HepG2 (cell line): Measurements from ENCODE around the gene RNF123. TPM values are rescaled to one million over a fixed set of nuclear protein-coding genes. Genes with fewer than 3 reads are reported as not detected.

Source experiments
- HNRNPL ChIP-seq: fragments of 200-400 bp; formaldehyde crosslinking; IDR thresholded peaks from 2 replicates; pipeline ENCODE4 v1.6.1; 2017; ENCODE audit warnings: mild to moderate bottlenecking, low read depth, low read length
- JUNB ChIP-seq: sonication (generic); formaldehyde crosslinking; IDR thresholded peaks from 2 replicates; pipeline ENCODE4 v1.8.0; 2022; ENCODE audit warnings: missing genetic modification reagents, mild to moderate bottlenecking, borderline replicate concordance
- MEF2D ChIP-seq: sonication (generic); formaldehyde crosslinking; IDR thresholded peaks from 2 replicates; pipeline ENCODE4 v1.5.1; 2020; ENCODE audit warnings: mild to moderate bottlenecking, missing genetic modification reagents
- SALL2 ChIP-seq: sonication (generic); formaldehyde crosslinking; IDR thresholded peaks from 2 replicates; pipeline ENCODE4 v1.8.1; 2023; ENCODE audit warnings: mild to moderate bottlenecking, missing genetic modification reagents, inconsistent platforms
- TAF15 ChIP-seq: fragments of 200-400 bp; formaldehyde crosslinking; IDR thresholded peaks from one replicate; pipeline ENCODE4 v1.6.1; 2018; ENCODE audit warnings: mild to moderate bottlenecking, low read depth, low read length; ENCODE audit not compliant: poor library complexity, severe bottlenecking
- TBL1XR1 ChIP-seq: fragments of 150-350 bp; IDR thresholded peaks from 2 replicates; pipeline ENCODE4 v1.6.1; 2014; ENCODE audit warnings: borderline replicate concordance, low read length; ENCODE audit not compliant: partially characterized antibody
- ZNF263 ChIP-seq: sonication (generic); formaldehyde crosslinking; IDR thresholded peaks from 2 replicates; pipeline ENCODE4 v1.4.0; 2020; ENCODE audit warnings: missing genetic modification reagents
- ZNF343 ChIP-seq: sonication (generic); formaldehyde crosslinking; IDR thresholded peaks from 2 replicates; pipeline ENCODE4 v1.4.0; 2020; ENCODE audit warnings: mild to moderate bottlenecking, missing genetic modification reagents
- polyA plus RNA-seq, 8 experiments: library from polyadenylated mRNA; depleted of rRNA in 3 of 8; stranded (reverse) in 7 of 8; unstranded in 1 of 8; fragments of >200 nt; fragmentation: Illumina TruSeq in 4 of 8; extraction: Trizol in 4 of 8; gene quantifications; 2 replicates each; pipeline versions ENCODE4 v1.2.1 to v1.2.3, GENCODE V29; 2011 to 2016; ENCODE audit warnings: low read depth in 4 of 8, missing spikeins in 1 of 8, mixed read lengths in 1 of 8; ENCODE audit not compliant: insufficient read depth in 1 of 8
- total RNA-seq, 5 experiments: library from RNA; depleted of rRNA; stranded (reverse); fragments of >200 nt; fragmentation: Illumina TruSeq; extraction: Trizol; gene quantifications; 2 replicates each; pipeline ENCODE4 v1.2.3, GENCODE V29; 2016; ENCODE audit warnings: low read depth in 1 of 5
- TF ChIP-seq, protein P1 (sequence below): sonication (generic); formaldehyde crosslinking; IDR thresholded peaks from 2 replicates; pipeline ENCODE4 v1.4.0; 2020; ENCODE audit warnings: low read depth, missing genetic modification reagents
- TF ChIP-seq, protein P2 (sequence below): sonication (generic); formaldehyde crosslinking; IDR thresholded peaks from 2 replicates; pipeline ENCODE4 v1.8.0; 2022; ENCODE audit warnings: mild to moderate bottlenecking, missing genetic modification reagents, moderate library complexity
- TF ChIP-seq, protein P3 (sequence below): sonication (generic); formaldehyde crosslinking; IDR thresholded peaks from 2 replicates; pipeline ENCODE4 v1.5.0; 2020; ENCODE audit warnings: missing genetic modification reagents
- TF ChIP-seq, protein P4 (sequence below): sonication (generic); formaldehyde crosslinking; conservative IDR thresholded peaks from 2 replicates; pipeline ENCODE4 v1.4.0; 2020; ENCODE audit warnings: missing genetic modification reagents
- TF ChIP-seq, protein P5 (sequence below): sonication (generic); formaldehyde crosslinking; IDR thresholded peaks from 2 replicates; pipeline ENCODE4 v1.4.0; 2020; ENCODE audit warnings: missing genetic modification reagents

RNF123 gene
- total and polyA plus RNA-seq, 2 of the 13 experiments (the other 11 are each of a cell fraction or from before 2014, with no cell fraction given): 29.9 to 82.2 TPM

DNA sequence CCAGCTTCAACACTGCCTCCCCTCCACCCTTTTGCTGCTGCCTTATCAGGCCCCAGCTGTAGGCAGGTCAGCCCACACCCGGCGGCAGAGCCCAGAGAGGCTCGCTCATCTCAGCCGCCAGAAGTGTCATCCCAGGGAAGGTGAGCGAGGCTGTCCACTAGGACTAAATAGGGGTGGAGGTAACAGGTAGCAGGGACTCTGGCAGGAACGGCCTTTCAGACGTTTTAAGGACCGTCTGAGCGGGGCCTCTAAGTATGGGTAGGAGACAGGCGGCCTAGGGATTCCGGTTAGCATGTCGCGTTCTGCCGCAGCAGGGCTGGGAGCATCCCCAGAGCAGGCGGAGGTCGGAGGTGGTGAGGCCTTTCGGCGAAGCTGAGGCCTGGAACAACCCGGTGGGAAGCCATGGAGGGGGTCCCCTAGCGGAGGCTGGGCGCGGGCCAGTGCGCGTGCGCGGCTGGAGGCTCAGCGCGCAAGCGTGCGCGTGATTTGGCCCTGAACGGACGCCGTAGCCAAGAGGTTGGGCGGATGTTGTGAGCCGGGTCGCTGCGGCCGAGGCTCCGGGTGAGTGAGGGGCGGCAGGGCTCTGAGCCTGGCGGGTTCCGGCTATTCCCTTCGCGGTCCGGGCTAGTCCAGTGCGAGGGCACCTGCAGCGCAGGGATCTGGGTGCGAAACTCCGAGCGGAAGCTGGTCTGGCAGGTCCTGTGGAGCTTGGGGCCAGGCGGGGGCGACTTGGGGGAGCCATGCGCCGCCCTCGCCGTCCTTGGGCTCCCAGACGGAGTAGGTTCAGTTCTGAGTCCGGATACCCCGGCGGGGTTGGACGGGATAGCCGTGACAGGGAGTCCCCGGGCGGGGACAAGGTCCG, at the start of gene RNF123, which contains the start of gene MST1 (continued):
- TF ChIP-seq, protein P1, sequence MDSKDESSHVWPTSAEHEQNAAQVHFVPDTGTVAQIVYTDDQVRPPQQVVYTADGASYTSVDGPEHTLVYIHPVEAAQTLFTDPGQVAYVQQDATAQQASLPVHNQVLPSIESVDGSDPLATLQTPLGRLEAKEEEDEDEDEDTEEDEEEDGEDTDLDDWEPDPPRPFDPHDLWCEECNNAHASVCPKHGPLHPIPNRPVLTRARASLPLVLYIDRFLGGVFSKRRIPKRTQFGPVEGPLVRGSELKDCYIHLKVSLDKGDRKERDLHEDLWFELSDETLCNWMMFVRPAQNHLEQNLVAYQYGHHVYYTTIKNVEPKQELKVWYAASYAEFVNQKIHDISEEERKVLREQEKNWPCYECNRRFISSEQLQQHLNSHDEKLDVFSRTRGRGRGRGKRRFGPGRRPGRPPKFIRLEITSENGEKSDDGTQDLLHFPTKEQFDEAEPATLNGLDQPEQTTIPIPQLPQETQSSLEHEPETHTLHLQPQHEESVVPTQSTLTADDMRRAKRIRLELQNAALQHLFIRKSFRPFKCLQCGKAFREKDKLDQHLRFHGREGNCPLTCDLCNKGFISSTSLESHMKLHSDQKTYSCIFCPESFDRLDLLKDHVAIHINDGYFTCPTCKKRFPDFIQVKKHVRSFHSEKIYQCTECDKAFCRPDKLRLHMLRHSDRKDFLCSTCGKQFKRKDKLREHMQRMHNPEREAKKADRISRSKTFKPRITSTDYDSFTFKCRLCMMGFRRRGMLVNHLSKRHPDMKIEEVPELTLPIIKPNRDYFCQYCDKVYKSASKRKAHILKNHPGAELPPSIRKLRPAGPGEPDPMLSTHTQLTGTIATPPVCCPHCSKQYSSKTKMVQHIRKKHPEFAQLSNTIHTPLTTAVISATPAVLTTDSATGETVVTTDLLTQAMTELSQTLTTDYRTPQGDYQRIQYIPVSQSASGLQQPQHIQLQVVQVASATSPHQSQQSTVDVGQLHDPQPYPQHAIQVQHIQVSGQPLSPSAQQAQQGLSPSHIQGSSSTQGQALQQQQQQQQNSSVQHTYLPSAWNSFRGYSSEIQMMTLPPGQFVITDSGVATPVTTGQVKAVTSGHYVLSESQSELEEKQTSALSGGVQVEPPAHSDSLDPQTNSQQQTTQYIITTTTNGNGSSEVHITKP (CRISPR knock-in tag): peak; percentile 64; the same call in 1 of the 2 replicates
- TF ChIP-seq, protein P2, sequence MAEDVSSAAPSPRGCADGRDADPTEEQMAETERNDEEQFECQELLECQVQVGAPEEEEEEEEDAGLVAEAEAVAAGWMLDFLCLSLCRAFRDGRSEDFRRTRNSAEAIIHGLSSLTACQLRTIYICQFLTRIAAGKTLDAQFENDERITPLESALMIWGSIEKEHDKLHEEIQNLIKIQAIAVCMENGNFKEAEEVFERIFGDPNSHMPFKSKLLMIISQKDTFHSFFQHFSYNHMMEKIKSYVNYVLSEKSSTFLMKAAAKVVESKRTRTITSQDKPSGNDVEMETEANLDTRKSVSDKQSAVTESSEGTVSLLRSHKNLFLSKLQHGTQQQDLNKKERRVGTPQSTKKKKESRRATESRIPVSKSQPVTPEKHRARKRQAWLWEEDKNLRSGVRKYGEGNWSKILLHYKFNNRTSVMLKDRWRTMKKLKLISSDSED: no peak
- TF ChIP-seq HNRNPL: no peak
- no peak; the same call in 1 of the 2 replicates for TF ChIP-seq MEF2D (CRISPR knock-in tag)
- no peak for TF ChIP-seq JUNB (CRISPR knock-in tag)
- TF ChIP-seq ZNF343 (CRISPR knock-in tag): no peak
- TF ChIP-seq, protein P3, sequence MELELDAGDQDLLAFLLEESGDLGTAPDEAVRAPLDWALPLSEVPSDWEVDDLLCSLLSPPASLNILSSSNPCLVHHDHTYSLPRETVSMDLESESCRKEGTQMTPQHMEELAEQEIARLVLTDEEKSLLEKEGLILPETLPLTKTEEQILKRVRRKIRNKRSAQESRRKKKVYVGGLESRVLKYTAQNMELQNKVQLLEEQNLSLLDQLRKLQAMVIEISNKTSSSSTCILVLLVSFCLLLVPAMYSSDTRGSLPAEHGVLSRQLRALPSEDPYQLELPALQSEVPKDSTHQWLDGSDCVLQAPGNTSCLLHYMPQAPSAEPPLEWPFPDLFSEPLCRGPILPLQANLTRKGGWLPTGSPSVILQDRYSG (CRISPR knock-in tag): no peak
- TF ChIP-seq TAF15: no peak
- TF ChIP-seq ZNF263 (CRISPR knock-in tag): no peak
- TF ChIP-seq SALL2 (CRISPR knock-in tag): no peak; the same call in 1 of the 2 replicates
- TF ChIP-seq TBL1XR1: no peak
- TF ChIP-seq, protein P4, sequence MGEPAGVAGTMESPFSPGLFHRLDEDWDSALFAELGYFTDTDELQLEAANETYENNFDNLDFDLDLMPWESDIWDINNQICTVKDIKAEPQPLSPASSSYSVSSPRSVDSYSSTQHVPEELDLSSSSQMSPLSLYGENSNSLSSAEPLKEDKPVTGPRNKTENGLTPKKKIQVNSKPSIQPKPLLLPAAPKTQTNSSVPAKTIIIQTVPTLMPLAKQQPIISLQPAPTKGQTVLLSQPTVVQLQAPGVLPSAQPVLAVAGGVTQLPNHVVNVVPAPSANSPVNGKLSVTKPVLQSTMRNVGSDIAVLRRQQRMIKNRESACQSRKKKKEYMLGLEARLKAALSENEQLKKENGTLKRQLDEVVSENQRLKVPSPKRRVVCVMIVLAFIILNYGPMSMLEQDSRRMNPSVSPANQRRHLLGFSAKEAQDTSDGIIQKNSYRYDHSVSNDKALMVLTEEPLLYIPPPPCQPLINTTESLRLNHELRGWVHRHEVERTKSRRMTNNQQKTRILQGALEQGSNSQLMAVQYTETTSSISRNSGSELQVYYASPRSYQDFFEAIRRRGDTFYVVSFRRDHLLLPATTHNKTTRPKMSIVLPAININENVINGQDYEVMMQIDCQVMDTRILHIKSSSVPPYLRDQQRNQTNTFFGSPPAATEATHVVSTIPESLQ: no peak; the same call in 1 of the 2 replicates
- TF ChIP-seq, protein P5, sequence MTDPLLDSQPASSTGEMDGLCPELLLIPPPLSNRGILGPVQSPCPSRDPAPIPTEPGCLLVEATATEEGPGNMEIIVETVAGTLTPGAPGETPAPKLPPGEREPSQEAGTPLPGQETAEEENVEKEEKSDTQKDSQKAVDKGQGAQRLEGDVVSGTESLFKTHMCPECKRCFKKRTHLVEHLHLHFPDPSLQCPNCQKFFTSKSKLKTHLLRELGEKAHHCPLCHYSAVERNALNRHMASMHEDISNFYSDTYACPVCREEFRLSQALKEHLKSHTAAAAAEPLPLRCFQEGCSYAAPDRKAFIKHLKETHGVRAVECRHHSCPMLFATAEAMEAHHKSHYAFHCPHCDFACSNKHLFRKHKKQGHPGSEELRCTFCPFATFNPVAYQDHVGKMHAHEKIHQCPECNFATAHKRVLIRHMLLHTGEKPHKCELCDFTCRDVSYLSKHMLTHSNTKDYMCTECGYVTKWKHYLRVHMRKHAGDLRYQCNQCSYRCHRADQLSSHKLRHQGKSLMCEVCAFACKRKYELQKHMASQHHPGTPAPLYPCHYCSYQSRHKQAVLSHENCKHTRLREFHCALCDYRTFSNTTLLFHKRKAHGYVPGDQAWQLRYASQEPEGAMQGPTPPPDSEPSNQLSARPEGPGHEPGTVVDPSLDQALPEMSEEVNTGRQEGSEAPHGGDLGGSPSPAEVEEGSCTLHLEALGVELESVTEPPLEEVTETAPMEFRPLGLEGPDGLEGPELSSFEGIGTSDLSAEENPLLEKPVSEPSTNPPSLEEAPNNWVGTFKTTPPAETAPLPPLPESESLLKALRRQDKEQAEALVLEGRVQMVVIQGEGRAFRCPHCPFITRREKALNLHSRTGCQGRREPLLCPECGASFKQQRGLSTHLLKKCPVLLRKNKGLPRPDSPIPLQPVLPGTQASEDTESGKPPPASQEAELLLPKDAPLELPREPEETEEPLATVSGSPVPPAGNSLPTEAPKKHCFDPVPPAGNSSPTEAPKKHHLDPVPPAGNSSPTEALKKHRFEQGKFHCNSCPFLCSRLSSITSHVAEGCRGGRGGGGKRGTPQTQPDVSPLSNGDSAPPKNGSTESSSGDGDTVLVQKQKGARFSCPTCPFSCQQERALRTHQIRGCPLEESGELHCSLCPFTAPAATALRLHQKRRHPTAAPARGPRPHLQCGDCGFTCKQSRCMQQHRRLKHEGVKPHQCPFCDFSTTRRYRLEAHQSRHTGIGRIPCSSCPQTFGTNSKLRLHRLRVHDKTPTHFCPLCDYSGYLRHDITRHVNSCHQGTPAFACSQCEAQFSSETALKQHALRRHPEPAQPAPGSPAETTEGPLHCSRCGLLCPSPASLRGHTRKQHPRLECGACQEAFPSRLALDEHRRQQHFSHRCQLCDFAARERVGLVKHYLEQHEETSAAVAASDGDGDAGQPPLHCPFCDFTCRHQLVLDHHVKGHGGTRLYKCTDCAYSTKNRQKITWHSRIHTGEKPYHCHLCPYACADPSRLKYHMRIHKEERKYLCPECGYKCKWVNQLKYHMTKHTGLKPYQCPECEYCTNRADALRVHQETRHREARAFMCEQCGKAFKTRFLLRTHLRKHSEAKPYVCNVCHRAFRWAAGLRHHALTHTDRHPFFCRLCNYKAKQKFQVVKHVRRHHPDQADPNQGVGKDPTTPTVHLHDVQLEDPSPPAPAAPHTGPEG (CRISPR knock-in tag): peak; percentile 68
